ENCODE measurements around the gene FAM107B. TPM values are rescaled to one million over a fixed set of nuclear protein-coding genes. Genes with fewer than 3 reads are reported as not detected.

Gene FAM107B
- total RNA-seq, 1 experiment from 2014 or later: 41.6 TPM

- RAD21 ChIA-PET (ENCODE audit: low non-redundant PET in 1 of 2, low total read pairs in 2 of 2, uncharacterized antibody in 2 of 2, unreplicated experiment in 2 of 2): no interaction called here
- Histone ChIP-seq H3K9me3 (ENCODE audit: control insufficient read depth in 1 of 2, insufficient read depth in 1 of 2, low read depth in 1 of 2, low read length in 2 of 2) (no peaks in the 10 kb centered on the region), H3K4me3 (replicated peaks in 1 of 2; ENCODE audit: low read depth in 1 of 2, low read length in 2 of 2) (no peak overlapping the region), H4K20me1 (ENCODE audit: insufficient read depth) (no peaks in the 10 kb centered on the region), H3K79me2 (ENCODE audit: insufficient read depth, low read length) (no peaks in the 10 kb centered on the region; the same call in 1 of the 2 replicates), H3K9me2 (ENCODE audit: insufficient read depth) (no peaks in the 10 kb centered on the region), H3K4me1 (ENCODE audit: control insufficient read depth in 1 of 2, insufficient read depth in 2 of 2, low read length in 2 of 2) (peaks cover 12 to 13% of the 10 kb centered on the region in 2 experiments), H3K27ac (ENCODE audit: low read depth, low read length) (no peak overlapping the region), H3K4me2 (ENCODE audit: low read length) (no peak overlapping the region), H3K36me3 (ENCODE audit: control insufficient read depth in 1 of 2, insufficient read depth in 2 of 2, low read length in 2 of 2) (no peaks in the 10 kb centered on the region), H2AFZ (ENCODE audit: low read depth, low read length, poor library complexity, severe bottlenecking) (no peak overlapping the region), H3K27me3 (ENCODE audit: insufficient read depth, low read length) (no peaks in the 10 kb centered on the region), H3K9ac (ENCODE audit: low read length) (no peak overlapping the region)
- CTCF ChIA-PET: no interaction called here
- no peak for TF ChIP-seq CBX3 (IDR thresholded peaks at IDR 0.05; ENCODE audit: low read depth)
- no peak for TF ChIP-seq FOSL1 (IDR thresholded peaks at IDR 0.05; ENCODE audit: low read depth)
- no peak for TF ChIP-seq ATF3 (IDR thresholded peaks at IDR 0.05)
- TF ChIP-seq ZBTB33 (IDR thresholded peaks at IDR 0.05; ENCODE audit: extremely low read depth, insufficient replicate concordance, low read length): no peak
- no peak for TF ChIP-seq REST (IDR thresholded peaks at IDR 0.05; ENCODE audit: low read depth)
- TF ChIP-seq RAD21 (IDR thresholded peaks at IDR 0.05; ENCODE audit: low read depth): no peak
- no peak for TF ChIP-seq SIN3A (IDR thresholded peaks at IDR 0.05; ENCODE audit: low read depth)
- TF ChIP-seq CTCF (IDR thresholded peaks at IDR 0.05 in 2 of 3, conservative IDR thresholded peaks at IDR 0.05 in 1 of 3; ENCODE audit: borderline replicate concordance in 1 of 3, insufficient read depth in 1 of 3, low read depth in 2 of 3, low read length in 2 of 3): no peak
- no TSS peak for BruUV-seq (replicated peaks)
- DNase-seq (ENCODE audit: low read depth, low spot score): no peak
- no peak for ATAC-seq
- intact Hi-C loops (cut with micrococcal nuclease): no loop called here
- POLR2A ChIA-PET: interaction anchor here (0.9 kb wide), 1 partner anchor 20 kb away, joined by 3 read pairs; no protein-coding TSS in a partner anchor
Measured at GRCh38 chr10:14574885-14575284, 199.8 kb downstream of the FAM107B start.
